Psoas muscle (tissue), 8 donors: ENCODE measurements around the gene CRELD1. TPM values are rescaled to one million over a fixed set of nuclear protein-coding genes. Genes with fewer than 3 reads are reported as not detected.

Experiments used
- ATAC-seq, 4 donors: fragments of 200-7000 bp; cut with Tn5 transposase; one replicate each; pipeline ENCODE4 v1.9.1; 2020; ENCODE audit warnings: moderate library complexity in 3 of 4, mild to moderate bottlenecking in 2 of 4
- DNase-seq, 2 donors: peaks; one replicate each; pipeline ENCODE4 v3.0.0-alpha.2; 2020
- H3K27ac ChIP-seq: fragments of 200-600 bp; one replicate; pipeline ENCODE4 v1.8.0; 2022
- H3K27me3 ChIP-seq, 3 donors: fragments of 200-600 bp in 1 of 3; one replicate each; pipeline versions ENCODE4 v1.6.1 to v1.8.0; 2013 to 2022; ENCODE audit warnings: low read length in 2 of 3, mild to moderate bottlenecking in 2 of 3, moderate library complexity in 1 of 3; ENCODE audit not compliant: insufficient read depth in 3 of 3
- H3K36me3 ChIP-seq, 2 donors: fragments of 200-600 bp in 1 of 2; one replicate each; pipeline versions ENCODE4 v1.6.1 to v1.8.0; 2013 to 2022; ENCODE audit warnings: low read depth in 1 of 2, mild to moderate bottlenecking in 1 of 2, moderate library complexity in 1 of 2; ENCODE audit not compliant: insufficient read depth in 1 of 2
- H3K4me1 ChIP-seq: fragments of 200-600 bp; one replicate; pipeline ENCODE4 v1.8.0; 2022
- H3K4me3 ChIP-seq: fragments of 200-600 bp; one replicate; pipeline ENCODE4 v1.8.0; 2022; ENCODE audit warnings: mild to moderate bottlenecking
- H3K9me3 ChIP-seq: fragments of 200-600 bp; one replicate; pipeline ENCODE4 v1.8.0; 2022
- WGBS, 3 donors: extraction: QIAGEN DNeasy Blood & Tissue Kit; methylation state at CpG; one replicate each; pipeline versions ENCODE4 v1.1.6 to v1.1.7; 2013; 5-methylcytosine and 5-hydroxymethylcytosine counted together
- intact Hi-C, 2 donors: fragments of 100-400 bp; cut with DNase I; formaldehyde crosslinking; loops; one replicate each; pipeline versions ENCODE4 v1.11.0 to v1.14.2; 2022
- polyA plus RNA-seq, 3 donors: library from polyadenylated mRNA; stranded (reverse); fragments of 200-250 nt; gene quantifications; one replicate each; pipeline ENCODE4 v1.2.3, GENCODE V29; 2013
- total RNA-seq, 4 donors: library from RNA; stranded (reverse); fragmentation: NEBNext Ultra II Directional in 2 of 4; extraction: Animal tissue kit (Norgen Biotek cat#: 25700) in 2 of 4; gene quantifications; one replicate each; pipeline versions ENCODE4 v1.2.1 to v1.2.4, GENCODE V29; 2021 to 2023
- TF ChIP-seq, protein P1 (sequence below): fragments of 200-600 bp; IDR thresholded peaks from one replicate; pipeline ENCODE4 v1.8.0; 2022; ENCODE audit warnings: antibody characterized with exemption
- donor health status: healthy with polysubstance abuse.
- donor health status: DM: no; HTN: no; CAD: no; lungs with moderate emphysema.
- donor health status: Bipolar disorder and iron deficiency.
- donor health status: healthy.
- donor health status: DM: yes; HTN: yes; CAD: no.
- donor health status: DM: no; HTN: no; CAD: no.
- donor health status: DM: no; HTN: no; CAD: no.
- donor health status: DM: yes; HTN: yes; CAD: no.

The CRELD1 gene
- total and polyA plus RNA-seq, 7 donors: 24.2 to 47.5 (median 28.8) TPM

DNA sequence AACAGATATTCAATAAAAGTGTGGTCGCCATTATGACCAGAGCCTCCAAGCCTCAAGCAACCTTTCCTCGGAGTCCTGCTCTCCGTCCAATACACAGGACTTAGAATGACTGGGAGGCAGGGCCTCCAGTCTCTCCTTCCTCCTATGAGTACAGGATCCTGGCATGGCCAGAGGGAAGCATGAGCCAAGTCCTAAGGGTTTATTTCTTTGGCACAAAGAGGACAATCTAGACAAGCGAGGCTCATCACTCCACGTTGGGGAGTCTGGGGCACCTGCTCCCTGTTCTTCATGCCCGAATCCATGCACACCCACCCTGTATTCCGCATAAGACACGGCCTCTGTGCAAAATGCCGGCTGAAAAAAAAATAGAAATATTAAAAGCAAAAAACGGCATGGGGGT is 11.7 kb downstream of the CRELD1 start:
- intact Hi-C loops: loop anchor here in 1 of 2 donors (5.0 to 10.0 kb wide), 2 partner anchors 77 to 189 kb away; no protein-coding TSS in a partner anchor
- Histone ChIP-seq H3K27ac (no peak overlapping the region), H3K4me1 (no peaks in the 10 kb centered on the region), H3K4me3 (no peak overlapping the region), H3K36me3 (peaks cover 0 to 58% of the 10 kb centered on the region in 2 donors), H3K27me3 (no peaks in the 10 kb centered on the region), H3K9me3 (no peaks in the 10 kb centered on the region)
- ATAC-seq: no peak
- 56 to 65% (median 59%) methylated on average over 10 of the region's 10 CpGs for WGBS, 3 donors
- TF ChIP-seq, protein P1, sequence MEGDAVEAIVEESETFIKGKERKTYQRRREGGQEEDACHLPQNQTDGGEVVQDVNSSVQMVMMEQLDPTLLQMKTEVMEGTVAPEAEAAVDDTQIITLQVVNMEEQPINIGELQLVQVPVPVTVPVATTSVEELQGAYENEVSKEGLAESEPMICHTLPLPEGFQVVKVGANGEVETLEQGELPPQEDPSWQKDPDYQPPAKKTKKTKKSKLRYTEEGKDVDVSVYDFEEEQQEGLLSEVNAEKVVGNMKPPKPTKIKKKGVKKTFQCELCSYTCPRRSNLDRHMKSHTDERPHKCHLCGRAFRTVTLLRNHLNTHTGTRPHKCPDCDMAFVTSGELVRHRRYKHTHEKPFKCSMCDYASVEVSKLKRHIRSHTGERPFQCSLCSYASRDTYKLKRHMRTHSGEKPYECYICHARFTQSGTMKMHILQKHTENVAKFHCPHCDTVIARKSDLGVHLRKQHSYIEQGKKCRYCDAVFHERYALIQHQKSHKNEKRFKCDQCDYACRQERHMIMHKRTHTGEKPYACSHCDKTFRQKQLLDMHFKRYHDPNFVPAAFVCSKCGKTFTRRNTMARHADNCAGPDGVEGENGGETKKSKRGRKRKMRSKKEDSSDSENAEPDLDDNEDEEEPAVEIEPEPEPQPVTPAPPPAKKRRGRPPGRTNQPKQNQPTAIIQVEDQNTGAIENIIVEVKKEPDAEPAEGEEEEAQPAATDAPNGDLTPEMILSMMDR: no peak
- DNase-seq: no peak

GRCh38 chr3:9946112-9947024 is 12.7 kb downstream of the CRELD1 start:
- Histone ChIP-seq H3K4me3 (peak overlapping the region; percentile 81), H3K27ac (peak overlapping the region; percentile 81), H3K27me3 (no peaks in the 10 kb centered on the region), H3K36me3 (peaks cover 0 to 52% of the 10 kb centered on the region in 2 donors), H3K4me1 (no peaks in the 10 kb centered on the region), H3K9me3 (no peaks in the 10 kb centered on the region)
- WGBS, 3 donors: 3 to 7% (median 3%) methylated on average over 69 to 90 of the region's 90 CpGs
- intact Hi-C loops: loop anchor here in 1 of 2 donors (5.0 to 10.0 kb wide), 2 partner anchors 76 to 188 kb away; no protein-coding TSS in a partner anchor
- TF ChIP-seq, protein P1: peak; percentile 61
- DNase-seq: peak; percentile 90 to 93
- peak; percentile 70 to 80 (median 78) for ATAC-seq

GRCh38 chr3:9947025-9947995 is 13.7 kb downstream of the CRELD1 start:
- TF ChIP-seq, protein P1: peak; percentile 63
- intact Hi-C loops: loop anchor here in 1 of 2 donors (5.0 to 10.0 kb wide), 2 partner anchors 75 to 187 kb away; no protein-coding TSS in a partner anchor
- Histone ChIP-seq H3K4me3 (peak overlapping the region; percentile 81), H3K27me3 (no peaks in the 10 kb centered on the region), H3K4me1 (peaks cover 2% of the 10 kb centered on the region), H3K27ac (peak overlapping the region; percentile 81), H3K36me3 (peaks cover 0 to 46% of the 10 kb centered on the region in 2 donors), H3K9me3 (no peaks in the 10 kb centered on the region)
- WGBS, 3 donors: 20 to 29% (median 22%) methylated on average over 69 to 86 of the region's 86 CpGs
- ATAC-seq (peak; percentile 89 to 92 (median 90)), DNase-seq (peak; percentile 80 to 90)

DNA sequence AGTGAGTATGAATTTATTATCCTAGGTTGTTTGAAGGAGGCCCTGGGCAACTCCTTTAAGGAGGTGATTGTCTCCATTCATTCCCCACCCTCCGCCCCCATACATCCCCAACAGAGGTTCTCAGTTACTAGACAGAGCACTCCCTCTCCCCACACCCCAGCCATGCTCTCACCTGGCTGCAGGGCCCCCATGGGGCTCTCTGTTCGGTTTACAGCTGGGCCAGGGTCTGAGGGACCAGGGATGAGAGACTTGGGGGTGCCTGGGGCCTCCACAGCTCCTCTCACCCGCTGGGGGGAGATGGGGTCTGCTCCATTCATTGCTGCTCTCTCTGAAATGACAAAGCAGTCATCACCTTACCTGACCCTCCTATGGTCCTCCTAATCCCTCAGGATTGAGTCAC is 15.0 kb downstream of the CRELD1 start:
- intact Hi-C loops: loop anchor here in 1 of 2 donors (5.0 to 10.0 kb wide), 2 partner anchors 74 to 186 kb away; no protein-coding TSS in a partner anchor
- WGBS, 3 donors: 85 to 88% (median 86%) methylated on average over 3 of the region's 3 CpGs
- Histone ChIP-seq H3K4me1 (peaks cover 4% of the 10 kb centered on the region), H3K36me3 (peaks cover 0 to 34% of the 10 kb centered on the region in 2 donors), H3K4me3 (peak overlapping the region; percentile 81), H3K9me3 (no peaks in the 10 kb centered on the region), H3K27me3 (no peaks in the 10 kb centered on the region), H3K27ac (no peak overlapping the region)
- DNase-seq (no peak), ATAC-seq (no peak)
- TF ChIP-seq, protein P1: no peak
